Globus pallidus (tissue), 1 donor: ENCODE measurements around the gene TRMT10B.
A peak's percentile ranks its signal among the peaks of the same experiment; 100 is the strongest.
"Not testable (repeated sequence)": the region's sequence is repeated elsewhere in the genome, so short reads cannot be mapped to it uniquely, and the experiment has no call there.

Experiments
- DNase-seq: peaks from one replicate; pipeline ENCODE4 v3.0.0-alpha.2; 2015; ENCODE audit warnings: low spot score

Gene TRMT10B

GRCh38 chr9:37800631-37801286 is 47.2 kb downstream of the TRMT10B start, which contains the start of gene DCAF10:
DCAF10 (plus strand) TSS chr9:37800797; CDS start chr9:37800867, 70 bp downstream.
- DNase-seq = peak; percentile 71

GRCh38 chr9:37801287-37801850 is 47.8 kb downstream of the TRMT10B start:
- DNase-seq = no peak

- DNase-seq = no peak
These were observed 48.5 kb downstream of the TRMT10B start for GRCh38 chr9:37801959-37802711.

- DNase-seq = no peak
These were observed 52.7 kb downstream of the TRMT10B start for GRCh38 chr9:37806271-37806670.

GRCh38 chr9:37809676-37810075 is 56.1 kb downstream of the TRMT10B start:
- not testable (repeated sequence) for DNase-seq

GRCh38 chr9:37811906-37812476 is 58.4 kb downstream of the TRMT10B start:
- no peak for DNase-seq

GRCh38 chr9:37812773-37813379 is 59.3 kb downstream of the TRMT10B start:
- no peak for DNase-seq

GRCh38 chr9:37818849-37819248 is 65.2 kb downstream of the TRMT10B start:
- DNase-seq = no peak

GRCh38 chr9:37820142-37820541 is 66.5 kb downstream of the TRMT10B start:
- DNase-seq = no peak

GRCh38 chr9:37825174-37825573 is 71.6 kb downstream of the TRMT10B start:
- not testable (repeated sequence) for DNase-seq

GRCh38 chr9:37827483-37828165 is 74.0 kb downstream of the TRMT10B start:
- DNase-seq = no peak
